SU-DHL-6 (cell line): ENCODE measurements around the gene SATB2.

Experiments used
- CTCF ChIP-seq: fragments of 200-600 bp; sonication (generic); IDR thresholded peaks from one replicate; pipeline ENCODE4 v1.5.1; 2017; ENCODE audit warnings: antibody characterized with exemption, mild to moderate bottlenecking, low read length, moderate library complexity; ENCODE audit not compliant: insufficient read depth, poor library complexity, severe bottlenecking
- EZH2phosphoT487 ChIP-seq: fragments of 200-600 bp; sonication (generic), shearing (Covaris generic); conservative IDR thresholded peaks from 2 replicates; pipeline ENCODE4 v1.6.1; 2018; ENCODE audit warnings: mild to moderate bottlenecking, antibody characterized with exemption, low read length, moderate library complexity, mixed read lengths

- no peak for TF ChIP-seq CTCF
- no peak for TF ChIP-seq EZH2phosphoT487
These were observed 6.2 kb upstream of the SATB2 start for GRCh38 chr2:199463708-199464605.
